ENCODE results near the gene PLXNA4. TPM values are rescaled to one million over a fixed set of nuclear protein-coding genes. Genes with fewer than 3 reads are reported as not detected.

The PLXNA4 gene
- total RNA-seq, 4 donors from 2014 or later: 5.1 to 7.0 (median 5.3) TPM

- WGBS, 2 donors: 57 to 60% methylated on average over 6 of the region's 6 CpGs
Observed at GRCh38 chr7:132300599-132301277, 275.5 kb downstream of the PLXNA4 start.

GRCh38 chr7:132298790-132299189 is 277.5 kb downstream of the PLXNA4 start:
- WGBS, 2 donors: 56 to 64% methylated on average over 4 of the region's 4 CpGs
- H3K4me3 ChIP-seq (ENCODE audit: low read depth, poor library complexity, severe bottlenecking): no peak overlapping the region
- intact Hi-C loops (cut with DNase I; ENCODE audit: low total_unique reads): no loop called here
- no peak for TF ChIP-seq POLR2A (IDR thresholded peaks at IDR 0.05)
- TF ChIP-seq, protein P1, sequence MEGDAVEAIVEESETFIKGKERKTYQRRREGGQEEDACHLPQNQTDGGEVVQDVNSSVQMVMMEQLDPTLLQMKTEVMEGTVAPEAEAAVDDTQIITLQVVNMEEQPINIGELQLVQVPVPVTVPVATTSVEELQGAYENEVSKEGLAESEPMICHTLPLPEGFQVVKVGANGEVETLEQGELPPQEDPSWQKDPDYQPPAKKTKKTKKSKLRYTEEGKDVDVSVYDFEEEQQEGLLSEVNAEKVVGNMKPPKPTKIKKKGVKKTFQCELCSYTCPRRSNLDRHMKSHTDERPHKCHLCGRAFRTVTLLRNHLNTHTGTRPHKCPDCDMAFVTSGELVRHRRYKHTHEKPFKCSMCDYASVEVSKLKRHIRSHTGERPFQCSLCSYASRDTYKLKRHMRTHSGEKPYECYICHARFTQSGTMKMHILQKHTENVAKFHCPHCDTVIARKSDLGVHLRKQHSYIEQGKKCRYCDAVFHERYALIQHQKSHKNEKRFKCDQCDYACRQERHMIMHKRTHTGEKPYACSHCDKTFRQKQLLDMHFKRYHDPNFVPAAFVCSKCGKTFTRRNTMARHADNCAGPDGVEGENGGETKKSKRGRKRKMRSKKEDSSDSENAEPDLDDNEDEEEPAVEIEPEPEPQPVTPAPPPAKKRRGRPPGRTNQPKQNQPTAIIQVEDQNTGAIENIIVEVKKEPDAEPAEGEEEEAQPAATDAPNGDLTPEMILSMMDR (IDR thresholded peaks at IDR 0.05): no peak
- no peak for DNase-seq (ENCODE audit: low spot score in 2 of 2)

More at GRCh38 chr7:132300599-132301277, 275.5 kb downstream of the PLXNA4 start:
- no peak overlapping the region for H3K4me3 ChIP-seq (ENCODE audit: low read depth, poor library complexity, severe bottlenecking)
- TF ChIP-seq, protein P1 (IDR thresholded peaks at IDR 0.05): no peak
- no peak for TF ChIP-seq POLR2A (IDR thresholded peaks at IDR 0.05)
- intact Hi-C loops (cut with DNase I; ENCODE audit: low total_unique reads): no loop called here
- no peak for DNase-seq (ENCODE audit: low spot score in 2 of 2)

DNA sequence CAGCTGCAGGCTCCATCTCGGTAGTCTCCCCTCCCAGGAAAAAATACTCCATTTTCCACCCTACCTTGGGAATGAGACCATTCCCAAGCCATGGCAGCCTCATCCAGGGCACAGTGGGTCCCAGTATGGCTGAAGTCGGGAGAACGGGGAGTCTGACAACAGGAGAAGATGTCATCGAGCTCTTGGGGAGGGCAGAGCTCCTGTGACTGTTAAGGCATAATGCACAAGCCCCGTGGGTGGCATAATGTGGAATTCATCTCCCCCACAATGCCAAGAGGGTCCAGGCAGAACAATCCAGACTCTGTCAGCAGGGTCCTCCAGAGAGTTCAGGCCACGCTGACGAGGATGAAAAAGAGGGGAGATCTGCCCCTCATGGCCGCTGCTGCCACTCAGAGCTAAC is 279.4 kb downstream of the PLXNA4 start:
- TF ChIP-seq, protein P1 (IDR thresholded peaks at IDR 0.05): no peak
- TF ChIP-seq POLR2A (IDR thresholded peaks at IDR 0.05): no peak
- no peak for DNase-seq (ENCODE audit: low spot score in 2 of 2)
- WGBS, 2 donors: 92 to 93% methylated on average over 8 of the region's 8 CpGs
- intact Hi-C loops (cut with DNase I; ENCODE audit: low total_unique reads): no loop called here
- no peak overlapping the region for H3K4me3 ChIP-seq (ENCODE audit: low read depth, poor library complexity, severe bottlenecking)

- TF ChIP-seq, protein P1 (IDR thresholded peaks at IDR 0.05): no peak
- no peak for TF ChIP-seq POLR2A (IDR thresholded peaks at IDR 0.05)
- 51 to 53% methylated on average over 3 of the region's 3 CpGs for WGBS, 2 donors
Observed at GRCh38 chr7:132295175-132295574, 281.1 kb downstream of the PLXNA4 start.

GRCh38 chr7:132292803-132293202 is 283.5 kb downstream of the PLXNA4 start:
- TF ChIP-seq POLR2A (IDR thresholded peaks at IDR 0.05): no peak
- TF ChIP-seq, protein P1 (IDR thresholded peaks at IDR 0.05): no peak
- peak in 1 of 2 donors; percentile 45 for DNase-seq (ENCODE audit: low spot score in 2 of 2)
- H3K4me3 ChIP-seq (ENCODE audit: low read depth, poor library complexity, severe bottlenecking): no peak overlapping the region
- intact Hi-C loops (cut with DNase I; ENCODE audit: low total_unique reads): no loop called here
- 62 to 76% methylated on average over 4 of the region's 4 CpGs for WGBS, 2 donors

More at GRCh38 chr7:132295175-132295574, 281.1 kb downstream of the PLXNA4 start:
- no peak overlapping the region for H3K4me3 ChIP-seq (ENCODE audit: low read depth, poor library complexity, severe bottlenecking)
- intact Hi-C loops (cut with DNase I; ENCODE audit: low total_unique reads): no loop called here
- DNase-seq (ENCODE audit: low spot score in 2 of 2): peak in 1 of 2 donors; percentile 3

All from lower leg skin (tissue), 4 donors.